ENCODE measurements around the gene CFAP97D2.

The CFAP97D2 gene

DNA sequence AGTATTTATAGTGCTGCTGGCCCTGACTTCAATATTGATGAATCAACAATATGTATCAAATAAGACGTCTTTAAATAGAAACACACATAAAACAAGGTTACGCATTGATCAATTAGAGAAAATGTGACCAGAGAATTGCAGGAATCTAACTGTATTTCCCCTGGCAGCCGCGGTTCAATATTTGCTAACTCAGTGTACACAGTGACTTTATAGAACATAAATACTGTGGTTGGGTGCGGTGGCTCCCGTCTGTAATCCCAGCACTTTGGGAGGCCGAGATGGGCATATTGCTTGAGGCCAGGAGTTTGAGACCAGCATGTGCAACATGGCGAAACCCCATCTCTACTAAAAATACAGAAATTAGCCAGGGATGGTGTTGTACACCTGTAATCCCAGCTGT lies 79.5 kb downstream of the CFAP97D2 start:
- TF ChIP-seq ZNF8 (CRISPR knock-in tag; IDR thresholded peaks at IDR 0.05): no peak
- no peak for TF ChIP-seq CSRNP3 (CRISPR knock-in tag; IDR thresholded peaks at IDR 0.05)
- no peak for TF ChIP-seq SNAI2 (CRISPR knock-in tag; IDR thresholded peaks at IDR 0.05)
- ATAC-seq: no peak

GRCh38 chr13:114259374-114259773 lies 80.3 kb downstream of the CFAP97D2 start:
- TF ChIP-seq TOX (CRISPR knock-in tag; IDR thresholded peaks at IDR 0.05; ENCODE audit: borderline replicate concordance) (no peak), ISL1 (CRISPR knock-in tag; IDR thresholded peaks at IDR 0.05) (no peak), ZC3H10 (CRISPR knock-in tag; IDR thresholded peaks at IDR 0.05) (no peak), GLIS3 (CRISPR knock-in tag; IDR thresholded peaks at IDR 0.05) (no peak), CSDC2 (CRISPR knock-in tag; IDR thresholded peaks at IDR 0.05) (no peak), ZNF565 (CRISPR knock-in tag; conservative IDR thresholded peaks at IDR 0.05; ENCODE audit: low read depth) (no peak), ZNF70 (CRISPR knock-in tag; IDR thresholded peaks at IDR 0.05) (no peak), TCF4 (CRISPR knock-in tag; IDR thresholded peaks at IDR 0.05; ENCODE audit: borderline replicate concordance) (no peak), PPARA (CRISPR knock-in tag; IDR thresholded peaks at IDR 0.05; ENCODE audit: borderline replicate concordance) (no peak), OSR1 (CRISPR knock-in tag; IDR thresholded peaks at IDR 0.05) (no peak), ZFP3 (CRISPR knock-in tag; IDR thresholded peaks at IDR 0.05) (no peak), ESRRG (CRISPR knock-in tag; IDR thresholded peaks at IDR 0.05) (no peak), ZFP30 (CRISPR knock-in tag; IDR thresholded peaks at IDR 0.05) (no peak), CSRNP3 (CRISPR knock-in tag; IDR thresholded peaks at IDR 0.05) (no peak), RARB (CRISPR knock-in tag; IDR thresholded peaks at IDR 0.05) (no peak)
- TF ChIP-seq, protein P1, sequence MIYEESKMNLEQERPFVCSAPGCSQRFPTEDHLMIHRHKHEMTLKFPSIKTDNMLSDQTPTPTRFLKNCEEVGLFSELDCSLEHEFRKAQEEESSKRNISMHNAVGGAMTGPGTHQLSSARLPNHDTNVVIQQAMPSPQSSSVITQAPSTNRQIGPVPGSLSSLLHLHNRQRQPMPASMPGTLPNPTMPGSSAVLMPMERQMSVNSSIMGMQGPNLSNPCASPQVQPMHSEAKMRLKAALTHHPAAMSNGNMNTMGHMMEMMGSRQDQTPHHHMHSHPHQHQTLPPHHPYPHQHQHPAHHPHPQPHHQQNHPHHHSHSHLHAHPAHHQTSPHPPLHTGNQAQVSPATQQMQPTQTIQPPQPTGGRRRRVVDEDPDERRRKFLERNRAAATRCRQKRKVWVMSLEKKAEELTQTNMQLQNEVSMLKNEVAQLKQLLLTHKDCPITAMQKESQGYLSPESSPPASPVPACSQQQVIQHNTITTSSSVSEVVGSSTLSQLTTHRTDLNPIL (CRISPR knock-in tag; IDR thresholded peaks at IDR 0.05; ENCODE audit: low read depth): no peak

DNA sequence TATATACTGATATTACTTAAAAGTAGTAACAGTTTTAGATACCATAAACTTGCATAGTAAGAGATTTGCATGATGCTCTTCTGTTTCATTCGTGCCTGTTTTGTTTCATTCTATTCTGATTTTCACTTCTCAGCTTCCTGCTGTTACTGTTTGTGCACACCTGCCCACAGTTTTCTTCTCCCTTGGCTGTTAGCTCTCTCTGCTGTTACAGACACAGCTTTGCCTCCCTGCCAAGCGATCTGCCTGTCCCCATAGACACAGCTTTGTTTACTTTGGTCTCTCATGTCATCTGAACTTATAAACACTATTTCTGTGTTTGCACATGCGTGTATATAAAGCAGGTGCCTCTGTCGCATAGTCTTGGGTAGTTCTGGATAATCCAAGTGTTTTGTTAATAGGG lies 80.9 kb downstream of the CFAP97D2 start:
- ATAC-seq: no peak

More at GRCh38 chr13:114259374-114259773, 80.3 kb downstream of the CFAP97D2 start:
- no peak for ATAC-seq

More for the DNA sequence above, 80.9 kb downstream of the CFAP97D2 start:
- no peak for TF ChIP-seq ZNF8 (CRISPR knock-in tag; IDR thresholded peaks at IDR 0.05)
- TF ChIP-seq ESRRG (CRISPR knock-in tag; IDR thresholded peaks at IDR 0.05): no peak
- no peak for TF ChIP-seq ZNF70 (CRISPR knock-in tag; IDR thresholded peaks at IDR 0.05)
- TF ChIP-seq ZFP30 (CRISPR knock-in tag; IDR thresholded peaks at IDR 0.05): no peak
- no peak for TF ChIP-seq SNAI2 (CRISPR knock-in tag; IDR thresholded peaks at IDR 0.05)
- TF ChIP-seq TSHZ2 (CRISPR knock-in tag; IDR thresholded peaks at IDR 0.05): no peak
- TF ChIP-seq GLIS3 (CRISPR knock-in tag; IDR thresholded peaks at IDR 0.05): no peak
- TF ChIP-seq TCF4 (CRISPR knock-in tag; IDR thresholded peaks at IDR 0.05; ENCODE audit: borderline replicate concordance): no peak
- no peak for TF ChIP-seq ARNTL (CRISPR knock-in tag; IDR thresholded peaks at IDR 0.05; ENCODE audit: borderline replicate concordance, low read depth)
- no peak for TF ChIP-seq BACH2 (CRISPR knock-in tag; IDR thresholded peaks at IDR 0.05; ENCODE audit: borderline replicate concordance)
- TF ChIP-seq ISL1 (CRISPR knock-in tag; IDR thresholded peaks at IDR 0.05): no peak
- TF ChIP-seq POU6F1 (CRISPR knock-in tag; IDR thresholded peaks at IDR 0.05; ENCODE audit: borderline replicate concordance, low read depth): no peak
- TF ChIP-seq, protein P1 (CRISPR knock-in tag; IDR thresholded peaks at IDR 0.05; ENCODE audit: low read depth): no peak
- no peak for TF ChIP-seq ZFP3 (CRISPR knock-in tag; IDR thresholded peaks at IDR 0.05)
- TF ChIP-seq CSRNP3 (CRISPR knock-in tag; IDR thresholded peaks at IDR 0.05): no peak
- no peak for TF ChIP-seq ZC3H10 (CRISPR knock-in tag; IDR thresholded peaks at IDR 0.05)
- no peak for TF ChIP-seq CSDC2 (CRISPR knock-in tag; IDR thresholded peaks at IDR 0.05)
- TF ChIP-seq PPARA (CRISPR knock-in tag; IDR thresholded peaks at IDR 0.05; ENCODE audit: borderline replicate concordance): no peak
- no peak for TF ChIP-seq TOX (CRISPR knock-in tag; IDR thresholded peaks at IDR 0.05; ENCODE audit: borderline replicate concordance)
